Activated T-helper 1 cell treated with anti-CD3 and anti-CD28 coated beads, Interleukin-12 subunit alpha, Interleukin-12 subunit beta, Interleukin-2, Interleukin-4 antibody, amounts not matched to agents 30 ng/mL and 10 ng/mL and 1 ng/mL, durations not matched to agents 14 hours and 24 hours and 36 hours (primary cell): ENCODE results near the gene AJUBA. TPM values are rescaled to one million over a fixed set of nuclear protein-coding genes. Genes with fewer than 3 reads are reported as not detected.
"Not testable (repeated sequence)": the region's sequence is repeated elsewhere in the genome, so short reads cannot be mapped to it uniquely, and the experiment has no call there.

Source experiments
- DNase-seq: peaks from one replicate; pipeline ENCODE4 v3.0.0; 2021; ENCODE audit warnings: low spot score
- H3K27ac Mint-ChIP-seq: one replicate; pipeline ENCODE4 v1.8.0; 2021; ENCODE audit warnings: mild to moderate bottlenecking, mixed read lengths
- H3K27me3 Mint-ChIP-seq: one replicate; pipeline ENCODE4 v1.8.0; 2022; ENCODE audit warnings: mild to moderate bottlenecking, moderate library complexity, mixed read lengths; ENCODE audit not compliant: insufficient read depth
- H3K36me3 Mint-ChIP-seq: one replicate; pipeline ENCODE4 v1.8.0; 2021; ENCODE audit warnings: low read depth, mixed read lengths
- H3K4me1 Mint-ChIP-seq: one replicate; pipeline ENCODE4 v1.8.0; 2021; ENCODE audit warnings: low read depth, mixed read lengths
- H3K4me3 Mint-ChIP-seq: one replicate; pipeline ENCODE4 v1.8.0; 2021; ENCODE audit warnings: mild to moderate bottlenecking, moderate library complexity, mixed read lengths
- H3K9me3 Mint-ChIP-seq: one replicate; pipeline ENCODE4 v1.8.0; 2021; ENCODE audit warnings: mixed read lengths
- intact Hi-C: fragments of 100-400 bp; cut with micrococcal nuclease; formaldehyde crosslinking; loops from one replicate; pipeline ENCODE4 v1.15.1; 2024
- total RNA-seq: library from RNA; stranded (reverse); gene quantifications from 2 replicates; pipeline ENCODE4 v1.2.3, GENCODE V29; 2022

The AJUBA gene
- total RNA-seq, 1 donor from 2014 or later: 2.7 TPM

DNA sequence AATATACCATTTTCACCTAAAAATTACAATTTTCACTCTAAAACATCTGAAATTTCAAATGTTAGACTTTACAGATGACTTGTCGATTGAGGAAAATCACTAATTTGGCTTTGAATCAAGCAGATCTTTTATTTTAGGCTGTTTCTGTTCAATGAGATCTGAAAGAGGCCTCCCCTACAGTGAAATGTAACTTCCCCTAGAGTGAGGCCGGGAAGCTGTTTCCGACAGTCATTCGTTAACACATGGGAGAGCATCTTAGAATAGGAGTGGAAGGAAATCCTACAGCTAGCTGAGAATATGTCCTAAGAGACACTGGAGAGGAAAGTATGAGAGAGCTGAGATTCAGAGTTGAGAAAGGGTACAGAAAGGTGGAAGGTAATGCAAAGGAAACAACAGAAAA, 33.3 kb upstream of the AJUBA start:
- Mint-ChIP-seq H3K36me3 (no peaks in the 10 kb centered on the region), H3K4me3 (peak overlapping the region; percentile 19)

GRCh38 chr14:23013749-23014054, 31.4 kb upstream of the AJUBA start:
- H3K27ac Mint-ChIP-seq, DNase-seq, H3K27me3 Mint-ChIP-seq, H3K36me3 Mint-ChIP-seq, H3K9me3 Mint-ChIP-seq, intact Hi-C loops, H3K4me3 Mint-ChIP-seq: not testable (repeated sequence)
- H3K4me1 Mint-ChIP-seq: peaks cover 21% of the 10 kb centered on the region

More for the DNA sequence above, 33.3 kb upstream of the AJUBA start:
- DNase-seq: no peak
- intact Hi-C loops: no loop called here
- Mint-ChIP-seq H3K9me3 (no peaks in the 10 kb centered on the region), H3K4me1 (peaks cover 5% of the 10 kb centered on the region), H3K27ac (peak overlapping the region; percentile 9), H3K27me3 (no peaks in the 10 kb centered on the region)

DNA sequence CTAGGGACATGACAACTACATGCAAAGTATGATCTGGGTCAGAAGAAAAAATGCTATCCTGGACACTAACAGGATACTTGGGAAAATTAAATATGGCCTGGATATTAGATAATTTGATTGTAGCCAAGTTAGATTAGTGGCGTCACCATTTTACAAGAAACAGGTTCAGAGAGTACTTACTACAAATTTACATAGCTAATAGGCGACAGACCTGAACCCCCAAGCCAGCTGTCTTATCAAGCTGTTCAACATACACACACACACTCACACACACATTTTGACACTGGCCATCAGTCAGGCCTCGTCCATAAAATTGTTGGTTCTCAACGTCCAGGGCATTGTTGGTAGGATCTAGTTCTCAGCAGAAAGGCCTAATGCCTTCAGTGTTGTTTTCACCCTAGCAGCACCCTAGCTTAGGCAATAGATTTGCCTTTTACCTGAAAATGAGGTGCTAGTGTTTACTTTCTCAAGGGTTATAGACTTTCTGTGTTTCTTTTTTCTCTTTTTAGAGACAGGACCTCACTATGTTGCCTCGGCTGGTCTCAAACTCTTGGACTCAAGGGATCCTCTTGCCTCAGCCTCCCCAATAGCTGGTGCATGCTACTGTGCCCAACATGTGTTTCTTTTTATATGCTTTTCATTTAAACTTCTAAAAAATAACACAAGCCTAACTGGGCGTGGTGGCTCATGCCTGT, 30.9 kb upstream of the AJUBA start:
- intact Hi-C loops: no loop called here
- H3K9me3 Mint-ChIP-seq: no peaks in the 10 kb centered on the region
- H3K4me1 Mint-ChIP-seq: peaks cover 26% of the 10 kb centered on the region
- no peaks in the 10 kb centered on the region for H3K27me3 Mint-ChIP-seq
- no peak overlapping the region for H3K4me3 Mint-ChIP-seq
- peaks cover 1% of the 10 kb centered on the region for H3K36me3 Mint-ChIP-seq
- no peak for DNase-seq
- H3K27ac Mint-ChIP-seq: no peak overlapping the region

GRCh38 chr14:23009939-23010726, 27.8 kb upstream of the AJUBA start, which contains the start of gene C14orf93:
C14orf93 (minus strand) TSS chr14:23010143; CDS start chr14:22999023, 11,120 bp downstream.
- Mint-ChIP-seq H3K9me3 (no peaks in the 10 kb centered on the region), H3K4me1 (peaks cover 47% of the 10 kb centered on the region), H3K36me3 (peaks cover 1% of the 10 kb centered on the region), H3K27ac (peak within 1 kb of the TSS; percentile 97), H3K4me3 (peak within 1 kb of the TSS; percentile 97), H3K27me3 (no peaks in the 10 kb centered on the region)
- intact Hi-C loops: no loop called here
- DNase-seq: peak; percentile 74

- DNase-seq: no peak
- Mint-ChIP-seq H3K9me3 (no peaks in the 10 kb centered on the region), H3K4me3 (peak overlapping the region; percentile 97), H3K27me3 (no peaks in the 10 kb centered on the region), H3K4me1 (peaks cover 52% of the 10 kb centered on the region), H3K36me3 (peaks cover 1% of the 10 kb centered on the region), H3K27ac (peak overlapping the region; percentile 97)
- intact Hi-C loops: no loop called here
Measured at GRCh38 chr14:23009483-23009938, 27.2 kb upstream of the AJUBA start.

DNA sequence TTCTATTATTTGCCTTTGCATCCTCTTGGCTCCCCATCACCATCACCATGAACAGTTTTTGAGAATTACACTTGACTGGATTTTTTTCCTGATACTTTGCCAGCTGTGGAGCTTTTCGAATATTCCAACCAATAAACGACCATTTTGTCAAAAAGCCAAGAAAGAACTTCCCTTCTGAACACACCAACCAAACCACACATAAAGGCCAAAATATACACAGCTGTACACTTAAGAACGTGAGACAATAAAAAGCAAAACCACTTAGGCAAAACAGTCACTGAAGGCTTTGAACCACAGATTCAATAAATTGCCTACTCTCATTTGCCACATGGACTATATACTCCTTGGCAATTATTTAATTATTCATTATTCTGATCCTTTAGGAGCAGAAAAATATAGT, 26.5 kb upstream of the AJUBA start:
- Mint-ChIP-seq H3K36me3 (peaks cover 1% of the 10 kb centered on the region), H3K27ac (peak overlapping the region; percentile 67), H3K27me3 (no peaks in the 10 kb centered on the region), H3K4me1 (peaks cover 52% of the 10 kb centered on the region), H3K9me3 (no peaks in the 10 kb centered on the region), H3K4me3 (peak overlapping the region; percentile 97)
- no peak for DNase-seq
- intact Hi-C loops: no loop called here

- H3K4me1 Mint-ChIP-seq: peaks cover 52% of the 10 kb centered on the region
- no peaks in the 10 kb centered on the region for H3K27me3 Mint-ChIP-seq
- no peaks in the 10 kb centered on the region for H3K9me3 Mint-ChIP-seq
- H3K27ac Mint-ChIP-seq: peak overlapping the region; percentile 97
- peak; percentile 98 for DNase-seq
- H3K4me3 Mint-ChIP-seq: peak overlapping the region; percentile 97
- peaks cover 1% of the 10 kb centered on the region for H3K36me3 Mint-ChIP-seq
- intact Hi-C loops: loop anchor here (1.0 to 2.0 kb wide), 11 partner anchors 20 to 463 kb away; partner anchors contain the start of genes ACIN1, C14orf119, HAUS4 and HOMEZ
Measured at GRCh38 chr14:23006544-23007419, 24.4 kb upstream of the AJUBA start.

DNA sequence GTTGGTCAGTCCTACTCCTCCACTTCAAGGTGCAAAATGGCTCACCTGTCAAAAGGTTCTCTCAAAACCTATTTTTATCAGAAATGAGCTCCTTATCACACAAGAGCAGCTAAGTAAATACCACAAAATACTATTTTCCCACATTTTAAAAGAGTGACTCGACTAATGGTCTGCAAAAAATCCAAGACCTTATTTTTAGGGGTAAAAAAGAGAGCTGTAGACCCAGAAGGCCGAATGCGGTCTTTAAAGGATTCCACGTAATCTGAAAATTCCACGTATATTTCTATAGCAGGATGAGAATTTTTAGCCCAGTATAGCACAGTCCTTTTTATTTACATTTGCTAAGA, 23.8 kb upstream of the AJUBA start:
- no peaks in the 10 kb centered on the region for H3K9me3 Mint-ChIP-seq
- DNase-seq: no peak
- H3K4me1 Mint-ChIP-seq: peaks cover 52% of the 10 kb centered on the region
- intact Hi-C loops: loop anchor here (2.0 kb wide), 2 partner anchors 49 to 281 kb away; partner anchors contain the start of genes HAUS4 and HOMEZ
- H3K36me3 Mint-ChIP-seq: peaks cover 1% of the 10 kb centered on the region
- H3K4me3 Mint-ChIP-seq: peak overlapping the region; percentile 97
- no peaks in the 10 kb centered on the region for H3K27me3 Mint-ChIP-seq
- H3K27ac Mint-ChIP-seq: peak overlapping the region; percentile 97

- Mint-ChIP-seq H3K9me3 (no peaks in the 10 kb centered on the region), H3K36me3 (peaks cover 1% of the 10 kb centered on the region), H3K27ac (no peak overlapping the region), H3K4me3 (peak overlapping the region; percentile 97), H3K27me3 (no peaks in the 10 kb centered on the region), H3K4me1 (peaks cover 52% of the 10 kb centered on the region)
- intact Hi-C loops: loop anchor here (2.0 kb wide), 2 partner anchors 49 to 281 kb away; partner anchors contain the start of genes HAUS4 and HOMEZ
- DNase-seq: no peak
Measured at GRCh38 chr14:23005451-23006187, 23.3 kb upstream of the AJUBA start.

- H3K27me3 Mint-ChIP-seq, intact Hi-C loops, DNase-seq, H3K4me3 Mint-ChIP-seq, H3K27ac Mint-ChIP-seq, H3K9me3 Mint-ChIP-seq, H3K36me3 Mint-ChIP-seq: not testable (repeated sequence)
- H3K4me1 Mint-ChIP-seq: peaks cover 41% of the 10 kb centered on the region
Measured at GRCh38 chr14:23004274-23004673, 21.9 kb upstream of the AJUBA start.

DNA sequence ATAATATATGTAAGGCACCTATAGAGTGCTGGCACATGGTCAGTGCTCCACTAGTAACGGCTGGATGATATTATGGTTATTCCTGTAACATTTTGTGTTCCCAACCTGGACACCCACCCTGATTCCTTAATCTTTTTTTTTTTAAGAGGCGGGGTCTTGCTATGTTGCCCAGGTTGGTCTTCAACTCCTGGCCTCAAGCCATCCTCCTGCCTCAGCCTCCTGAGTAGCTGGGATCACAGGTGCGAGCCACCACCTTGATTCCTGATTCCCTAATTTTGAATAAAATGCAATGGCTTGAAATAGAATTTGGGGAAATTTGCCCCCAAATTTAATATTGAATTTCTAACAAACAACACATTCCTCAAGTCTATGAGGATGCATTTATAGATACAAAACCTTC, 20.2 kb upstream of the AJUBA start:
- H3K27ac Mint-ChIP-seq: no peak overlapping the region
- H3K9me3 Mint-ChIP-seq: no peaks in the 10 kb centered on the region
- intact Hi-C loops: no loop called here
- no peaks in the 10 kb centered on the region for H3K36me3 Mint-ChIP-seq
- no peak overlapping the region for H3K4me3 Mint-ChIP-seq
- DNase-seq: no peak
- no peaks in the 10 kb centered on the region for H3K27me3 Mint-ChIP-seq
- H3K4me1 Mint-ChIP-seq: peaks cover 24% of the 10 kb centered on the region

GRCh38 chr14:23000860-23001259, 18.5 kb upstream of the AJUBA start:
- Mint-ChIP-seq H3K36me3 (peaks cover under 1% of the 10 kb centered on the region), H3K27ac (no peak overlapping the region), H3K27me3 (no peaks in the 10 kb centered on the region), H3K4me3 (no peak overlapping the region), H3K9me3 (no peaks in the 10 kb centered on the region), H3K4me1 (peaks cover 10% of the 10 kb centered on the region)
- no peak for DNase-seq
- intact Hi-C loops: no loop called here
